ENCODE results near the gene NEK6.

DNA sequence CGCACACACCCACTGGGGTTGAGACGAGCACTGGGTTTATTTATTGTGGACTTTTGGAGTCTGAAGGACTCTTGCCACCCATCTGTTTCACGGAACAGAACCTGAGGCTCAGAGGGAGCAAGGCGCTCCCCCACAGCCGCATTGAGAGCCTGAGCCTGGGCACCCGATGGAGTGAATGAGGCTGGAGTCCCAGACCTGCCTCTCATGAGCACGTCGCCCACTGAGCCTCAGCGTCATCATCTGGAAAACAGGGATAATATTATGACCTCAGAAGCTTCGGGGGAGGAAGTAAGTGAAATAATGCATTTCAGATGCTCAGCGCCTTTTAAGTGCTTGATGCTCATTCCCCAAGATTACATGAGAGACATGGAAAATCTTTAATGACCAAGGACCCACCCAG, 5.5 kb downstream of the NEK6 start:
- TF ChIP-seq, protein P1, sequence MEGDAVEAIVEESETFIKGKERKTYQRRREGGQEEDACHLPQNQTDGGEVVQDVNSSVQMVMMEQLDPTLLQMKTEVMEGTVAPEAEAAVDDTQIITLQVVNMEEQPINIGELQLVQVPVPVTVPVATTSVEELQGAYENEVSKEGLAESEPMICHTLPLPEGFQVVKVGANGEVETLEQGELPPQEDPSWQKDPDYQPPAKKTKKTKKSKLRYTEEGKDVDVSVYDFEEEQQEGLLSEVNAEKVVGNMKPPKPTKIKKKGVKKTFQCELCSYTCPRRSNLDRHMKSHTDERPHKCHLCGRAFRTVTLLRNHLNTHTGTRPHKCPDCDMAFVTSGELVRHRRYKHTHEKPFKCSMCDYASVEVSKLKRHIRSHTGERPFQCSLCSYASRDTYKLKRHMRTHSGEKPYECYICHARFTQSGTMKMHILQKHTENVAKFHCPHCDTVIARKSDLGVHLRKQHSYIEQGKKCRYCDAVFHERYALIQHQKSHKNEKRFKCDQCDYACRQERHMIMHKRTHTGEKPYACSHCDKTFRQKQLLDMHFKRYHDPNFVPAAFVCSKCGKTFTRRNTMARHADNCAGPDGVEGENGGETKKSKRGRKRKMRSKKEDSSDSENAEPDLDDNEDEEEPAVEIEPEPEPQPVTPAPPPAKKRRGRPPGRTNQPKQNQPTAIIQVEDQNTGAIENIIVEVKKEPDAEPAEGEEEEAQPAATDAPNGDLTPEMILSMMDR (IDR thresholded peaks at IDR 0.05; ENCODE audit: low read depth, low read length): no peak
- no peak for TF ChIP-seq EZH2phosphoT487 (IDR thresholded peaks at IDR 0.05; ENCODE audit: low read depth)
